H1 (cell line): ENCODE data around the gene GGTLC2. TPM values are rescaled to one million over a fixed set of nuclear protein-coding genes. Genes with fewer than 3 reads are reported as not detected.
"Not testable (repeated sequence)": the region's sequence is repeated elsewhere in the genome, so short reads cannot be mapped to it uniquely, and the experiment has no call there.

ENCODE experiments used
- CTCF ChIA-PET: fragments of 300-600 bp; sonication (Branson Sonifier 250); formaldehyde crosslinking; loops from one replicate; lab custom pipeline; 2021; ENCODE audit not compliant: partially characterized antibody; lab: Charles Lee
- POLR2A ChIA-PET: fragments of 300-600 bp; sonication (Branson Sonifier 250); formaldehyde crosslinking; loops from one replicate; lab custom pipeline; 2021; ENCODE audit warnings: inconsistent platforms; ENCODE audit not compliant: partially characterized antibody; lab: Charles Lee
- DNase-seq, 2 experiments: peaks; one replicate each; pipeline versions ENCODE4 v3.0.0 to v3.0.0-alpha.2; 2010 to 2022; ENCODE audit warnings: low spot score in 2 of 2, low read depth in 1 of 2, mixed read lengths in 1 of 2
- FAIRE-seq: peaks from 2 replicates; lab custom pipeline; 2011; peaks lifted over from hg19 to GRCh38; lab: Jason Lieb, UNC
- H2AFZ ChIP-seq: 2 replicates; pipeline ENCODE4 v1.8.1; 2012; ENCODE audit warnings: low read length, inconsistent platforms
- H2AK5ac ChIP-seq: 2 replicates; pipeline ENCODE4 v1.6.1; 2013; ENCODE audit warnings: low read depth, low read length
- H2BK120ac ChIP-seq: replicated peaks from 2 replicates; pipeline ENCODE3; 2013; ENCODE audit warnings: low read depth, low read length, inconsistent platforms
- H2BK12ac ChIP-seq: 2 replicates; pipeline ENCODE4 v1.6.1; 2013; ENCODE audit warnings: low read depth, low read length
- H2BK15ac ChIP-seq: 2 replicates; pipeline ENCODE4 v1.6.1; 2013; ENCODE audit warnings: low read length
- H2BK20ac ChIP-seq: 2 replicates; pipeline ENCODE4 v1.6.1; 2013; ENCODE audit warnings: low read length
- H2BK5ac ChIP-seq: 2 replicates; pipeline ENCODE4 v1.6.1; 2013; ENCODE audit warnings: low read depth, low read length
- H3K14ac ChIP-seq: 2 replicates; pipeline ENCODE4 v1.6.1; 2013; ENCODE audit warnings: inconsistent platforms; ENCODE audit not compliant: insufficient read length
- H3K18ac ChIP-seq: 2 replicates; pipeline ENCODE4 v1.6.1; 2013; ENCODE audit warnings: low read length; ENCODE audit errors: extremely low read depth
- H3K23ac ChIP-seq: 2 replicates; pipeline ENCODE4 v1.6.1; 2013; ENCODE audit warnings: inconsistent platforms; ENCODE audit not compliant: insufficient read length
- H3K23me2 ChIP-seq: 2 replicates; pipeline ENCODE4 v1.6.1; 2013; ENCODE audit warnings: low read depth, low read length
- H3K27ac ChIP-seq: 2 replicates; pipeline ENCODE4 v1.6.1; 2011; ENCODE audit warnings: low read depth, low read length, inconsistent platforms
- H3K27me3 ChIP-seq, 4 experiments: replicated peaks in 1 of 4; 1 replicate in 1 of 4; 2 replicates in 3 of 4; pipeline versions ENCODE4 v1.6.1 to v1.8.1; 2011 to 2013; ENCODE audit warnings: low read length in 3 of 4, mild to moderate bottlenecking in 3 of 4, inconsistent platforms in 2 of 4, mixed read lengths in 2 of 4, moderate library complexity in 1 of 4; ENCODE audit not compliant: control insufficient read depth in 3 of 4, insufficient read depth in 3 of 4; ENCODE audit errors: extremely low read depth in 1 of 4
- H3K36me3 ChIP-seq, 4 experiments: 2 replicates each; pipeline versions ENCODE4 v1.6.1 to v1.8.1; 2011 to 2013; ENCODE audit warnings: mild to moderate bottlenecking in 4 of 4, low read length in 3 of 4, moderate library complexity in 2 of 4, control low read depth in 1 of 4, inconsistent platforms in 1 of 4; ENCODE audit not compliant: insufficient read depth in 4 of 4, control insufficient read depth in 2 of 4
- H3K4ac ChIP-seq: replicated peaks from 2 replicates; pipeline ENCODE3; 2013; ENCODE audit warnings: low read length, low read depth, mixed read lengths, inconsistent platforms; ENCODE audit not compliant: insufficient read length
- H3K4me1 ChIP-seq, 4 experiments: replicated peaks in 1 of 4; 1 replicate in 1 of 4; 2 replicates in 3 of 4; pipeline versions ENCODE4 v1.6.1 to v1.8.1; 2011 to 2013; ENCODE audit warnings: low read length in 3 of 4, inconsistent platforms in 2 of 4, mixed read lengths in 1 of 4; ENCODE audit not compliant: insufficient read depth in 4 of 4, control insufficient read depth in 3 of 4
- H3K4me2 ChIP-seq, 2 experiments: 2 replicates each; pipeline versions ENCODE4 v1.6.1 to v1.8.1; 2011 to 2013; ENCODE audit warnings: low read depth in 2 of 2, low read length in 2 of 2, control low read depth in 1 of 2, inconsistent platforms in 1 of 2, mild to moderate bottlenecking in 1 of 2; ENCODE audit not compliant: insufficient read depth in 1 of 2
- H3K4me3 ChIP-seq, 4 experiments: fragments of 200-600, 300-600 bp in 1 of 4; sonication (generic), shearing (Covaris generic), sonication (Bioruptor Twin) in 1 of 4; 2 replicates each; pipeline versions ENCODE4 v1.5.1 to v1.8.1; 2011 to 2016; ENCODE audit warnings: low read length in 4 of 4, low read depth in 3 of 4, control low read depth in 2 of 4, inconsistent platforms in 2 of 4, mild to moderate bottlenecking in 2 of 4, mixed read lengths in 1 of 4, moderate library complexity in 1 of 4; ENCODE audit not compliant: insufficient read depth in 2 of 4; ENCODE audit errors: extremely low read depth in 1 of 4
- H3K56ac ChIP-seq: replicated peaks from 2 replicates; pipeline ENCODE3; 2013; ENCODE audit warnings: low read depth, mild to moderate bottlenecking, mixed read lengths, low read length, inconsistent platforms; ENCODE audit not compliant: insufficient read length
- H3K79me1 ChIP-seq: 2 replicates; pipeline ENCODE4 v1.6.1; 2013; ENCODE audit warnings: low read depth, low read length, control low read depth
- H3K79me2 ChIP-seq, 2 experiments: 2 replicates each; pipeline versions ENCODE4 v1.6.1 to v1.8.1; 2012 to 2013; ENCODE audit warnings: low read length in 2 of 2, mild to moderate bottlenecking in 2 of 2, inconsistent platforms in 1 of 2; ENCODE audit not compliant: insufficient read depth in 2 of 2, control insufficient read depth in 1 of 2
- H3K9ac ChIP-seq, 4 experiments: replicated peaks in 1 of 4; 1 replicate in 1 of 4; 2 replicates in 3 of 4; pipeline versions ENCODE4 v1.6.1 to v1.8.1; 2011 to 2013; ENCODE audit warnings: low read depth in 3 of 4, low read length in 3 of 4, control low read depth in 2 of 4, mild to moderate bottlenecking in 2 of 4, moderate library complexity in 2 of 4, inconsistent platforms in 1 of 4; ENCODE audit errors: extremely low read depth in 1 of 4
- H3K9me3 ChIP-seq, 2 experiments: 2 replicates each; pipeline versions ENCODE4 v1.6.1 to v1.8.1; 2012 to 2013; ENCODE audit warnings: mild to moderate bottlenecking in 2 of 2, moderate library complexity in 2 of 2, control low read depth in 1 of 2, inconsistent platforms in 1 of 2, low read depth in 1 of 2, low read length in 1 of 2, mixed read lengths in 1 of 2; ENCODE audit not compliant: insufficient read depth in 2 of 2
- H4K20me1 ChIP-seq, 2 experiments: replicated peaks in 1 of 2; 2 replicates each; pipeline versions ENCODE3 to v1.8.1; 2011 to 2013; ENCODE audit warnings: inconsistent platforms in 2 of 2, low read length in 2 of 2, mild to moderate bottlenecking in 1 of 2; ENCODE audit not compliant: insufficient read depth in 2 of 2, control insufficient read depth in 1 of 2
- H4K5ac ChIP-seq: 2 replicates; pipeline ENCODE4 v1.6.1; 2013; ENCODE audit warnings: low read length, low read depth, mixed read lengths, inconsistent platforms; ENCODE audit not compliant: insufficient read length
- H4K8ac ChIP-seq: 2 replicates; pipeline ENCODE4 v1.8.0; 2013; ENCODE audit warnings: mild to moderate bottlenecking, moderate library complexity, low read length, inconsistent platforms; ENCODE audit not compliant: insufficient read depth; ENCODE audit errors: extremely low read depth
- H4K91ac ChIP-seq: replicated peaks from 2 replicates; pipeline ENCODE3; 2013; ENCODE audit warnings: low read length, mixed read lengths, inconsistent platforms; ENCODE audit not compliant: insufficient read length
- WGBS, 2 experiments: shearing (Covaris generic) in 1 of 2; methylation state at CpG; one replicate each; pipeline versions ENCODE4 v1.1.6 to v1.1.7; 2013 to 2015; ENCODE audit warnings: low lambda C conversion rate in 2 of 2, mixed read lengths in 2 of 2, inconsistent platforms in 1 of 2, low coverage in 1 of 2, missing lambda C conversion rate in 1 of 2; ENCODE audit not compliant: insufficient replicate concordance in 2 of 2, insufficient coverage in 1 of 2, insufficient read length in 1 of 2; ENCODE audit errors: extremely low coverage in 1 of 2, missing lambda C conversion rate in 1 of 2; 5-methylcytosine and 5-hydroxymethylcytosine counted together
- polyA plus RNA-seq, 7 experiments: library from polyadenylated mRNA; depleted of rRNA in 3 of 7; stranded (reverse) in 5 of 7; unstranded in 2 of 7; fragments of >200 nt in 5 of 7; fragments of 200-250 nt in 2 of 7; gene quantifications; 1 replicate in 5 of 7; 2 replicates in 1 of 7; 4 replicates in 1 of 7; pipeline versions ENCODE4 v1.2.1 to v1.2.3, GENCODE V29; 2011 to 2013; ENCODE audit warnings: missing spikeins in 2 of 7, mixed read lengths in 2 of 7
- total RNA-seq: library from RNA; stranded (reverse); fragmentation: NEBNext Ultra II Directional; extraction: Animal tissue kit (Norgen Biotek cat#: 25700); gene quantifications from 2 replicates; pipeline ENCODE4 v1.2.1, GENCODE V29; 2021

GGTLC2 gene
- total and polyA plus RNA-seq, 2 of the 8 experiments (the other 6 are each of a cell fraction or from before 2014, with no cell fraction given): not detected

- H2BK5ac ChIP-seq, H3K36me3 ChIP-seq, DNase-seq, H4K20me1 ChIP-seq, H3K23me2 ChIP-seq, H2BK15ac ChIP-seq, H3K14ac ChIP-seq, H4K8ac ChIP-seq, H3K27me3 ChIP-seq, H3K9ac ChIP-seq, H3K23ac ChIP-seq, H2AK5ac ChIP-seq, H3K4me3 ChIP-seq, H3K27ac ChIP-seq, H2BK12ac ChIP-seq, CTCF ChIA-PET, H3K79me1 ChIP-seq, H2AFZ ChIP-seq, H3K4ac ChIP-seq, H3K79me2 ChIP-seq, H3K4me2 ChIP-seq, H2BK120ac ChIP-seq, H2BK20ac ChIP-seq, H3K18ac ChIP-seq, H3K56ac ChIP-seq, H4K91ac ChIP-seq, FAIRE-seq, POLR2A ChIA-PET, H4K5ac ChIP-seq, H3K4me1 ChIP-seq: not testable (repeated sequence)
- WGBS, 2 experiments: 90% methylated on average over 5 of the region's 9 CpGs; no CpG with 5 or more reads in 1 of the 2 experiments
- peaks cover 0 to 21% of the 10 kb centered on the region in 2 experiments; a peak in 1 of 4 replicates for H3K9me3 ChIP-seq
These were observed 4.6 kb downstream of the GGTLC2 start for GRCh38 chr22:22648863-22649536.

GRCh38 chr22:22649761-22650160 lies 5.3 kb downstream of the GGTLC2 start:
- H3K23me2 ChIP-seq, H2BK5ac ChIP-seq, H3K9ac ChIP-seq, H4K91ac ChIP-seq, H2BK20ac ChIP-seq, H4K20me1 ChIP-seq, H2BK120ac ChIP-seq, H2AFZ ChIP-seq, H3K79me2 ChIP-seq, H4K5ac ChIP-seq, H3K14ac ChIP-seq, H3K4me3 ChIP-seq, H2BK12ac ChIP-seq, H3K56ac ChIP-seq, H3K27me3 ChIP-seq, H3K4ac ChIP-seq, CTCF ChIA-PET, H3K23ac ChIP-seq, H3K4me1 ChIP-seq, H2AK5ac ChIP-seq, H4K8ac ChIP-seq, H2BK15ac ChIP-seq, H3K4me2 ChIP-seq, H3K36me3 ChIP-seq, FAIRE-seq, H3K79me1 ChIP-seq, POLR2A ChIA-PET, H3K18ac ChIP-seq, DNase-seq, H3K27ac ChIP-seq: not testable (repeated sequence)
- H3K9me3 ChIP-seq: peaks cover 0 to 19% of the 10 kb centered on the region in 2 experiments; a peak in 2 of 4 replicates
- 81% methylated on average over 6 of the region's 8 CpGs; no CpG with 5 or more reads in 1 of the 2 experiments for WGBS, 2 experiments
